Suprapubic skin (tissue), 4 donors: ENCODE data around the gene ADGRG1. TPM values are rescaled to one million over a fixed set of nuclear protein-coding genes. Genes with fewer than 3 reads are reported as not detected.

Experiments
- DNase-seq, 2 donors: peaks; one replicate each; pipeline ENCODE4 v3.0.0-alpha.2; 2019; ENCODE audit warnings: low spot score in 2 of 2
- H3K27ac ChIP-seq: fragments of 200-600 bp; sonication (generic); one replicate; pipeline ENCODE4 v1.5.1; 2019
- H3K27me3 ChIP-seq: fragments of 200-600 bp; sonication (generic); one replicate; pipeline ENCODE4 v1.5.1; 2019
- H3K36me3 ChIP-seq: fragments of 200-600 bp; sonication (generic); one replicate; pipeline ENCODE4 v1.5.1; 2019
- H3K4me1 ChIP-seq: fragments of 200-600 bp; sonication (generic); one replicate; pipeline ENCODE4 v1.5.1; 2019
- H3K4me3 ChIP-seq: fragments of 200-600 bp; sonication (generic); one replicate; pipeline ENCODE4 v1.5.1; 2019; ENCODE audit warnings: mild to moderate bottlenecking
- H3K9me3 ChIP-seq: fragments of 200-600 bp; sonication (generic); one replicate; pipeline ENCODE4 v1.5.1; 2019
- EP300 ChIP-seq: sonication (generic); formaldehyde crosslinking; IDR thresholded peaks from one replicate; pipeline ENCODE4 v1.6.1; 2017; ENCODE audit warnings: antibody characterized with exemption
- POLR2A ChIP-seq, 2 donors: fragments of 450-650 bp; IDR thresholded peaks; one replicate each; pipeline ENCODE4 v1.6.1; 2017; ENCODE audit warnings: antibody characterized with exemption in 2 of 2, mild to moderate bottlenecking in 2 of 2, moderate library complexity in 2 of 2
- POLR2AphosphoS5 ChIP-seq, 3 donors: sonication (generic); formaldehyde crosslinking; IDR thresholded peaks; one replicate each; pipeline ENCODE4 v1.6.1; 2017; ENCODE audit warnings: antibody characterized with exemption in 3 of 3
- WGBS: methylation state at CpG from one replicate; pipeline ENCODE4 v1.1.5; 2018; 5-methylcytosine and 5-hydroxymethylcytosine counted together
- total RNA-seq, 4 donors: library from RNA; depleted of rRNA; stranded (reverse); fragments of >200 nt; gene quantifications; one replicate each; pipeline ENCODE4 v1.1.0, GENCODE V29; 2016
- TF ChIP-seq, protein P1 (sequence below), 2 donors: fragments of 200-600 bp in 1 of 2; fragments of 450-650 bp in 1 of 2; sonication (generic) in 1 of 2; IDR thresholded peaks; one replicate each; pipeline ENCODE4 v1.5.1; 2016 to 2019; ENCODE audit warnings: antibody characterized with exemption in 2 of 2, mild to moderate bottlenecking in 1 of 2, moderate library complexity in 1 of 2

ADGRG1 gene
- total RNA-seq, 4 donors from 2014 or later: 107 to 202 (median 139) TPM

DNA sequence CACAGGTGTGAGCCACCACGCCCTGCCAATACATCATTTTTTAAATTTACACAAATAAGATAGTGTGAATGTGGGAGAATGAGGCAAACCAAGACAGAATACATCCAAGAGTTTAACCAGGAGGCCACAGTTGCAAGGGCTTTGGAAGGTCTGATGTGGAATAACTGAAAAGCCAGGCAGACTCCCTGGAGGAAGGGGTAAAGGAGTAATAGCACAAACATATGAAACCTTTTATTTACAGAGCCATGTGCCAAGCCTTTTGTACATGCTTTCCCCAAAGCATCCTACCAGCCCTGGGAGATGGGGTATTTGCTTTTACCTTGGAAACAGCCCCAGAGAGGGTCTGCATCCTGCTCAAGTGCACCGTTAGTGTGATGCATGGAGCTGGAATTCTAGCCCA, 44.4 kb downstream of the ADGRG1 start:
- WGBS: 100% methylated on average over 2 of the region's 2 CpGs
- TF ChIP-seq, protein P1, sequence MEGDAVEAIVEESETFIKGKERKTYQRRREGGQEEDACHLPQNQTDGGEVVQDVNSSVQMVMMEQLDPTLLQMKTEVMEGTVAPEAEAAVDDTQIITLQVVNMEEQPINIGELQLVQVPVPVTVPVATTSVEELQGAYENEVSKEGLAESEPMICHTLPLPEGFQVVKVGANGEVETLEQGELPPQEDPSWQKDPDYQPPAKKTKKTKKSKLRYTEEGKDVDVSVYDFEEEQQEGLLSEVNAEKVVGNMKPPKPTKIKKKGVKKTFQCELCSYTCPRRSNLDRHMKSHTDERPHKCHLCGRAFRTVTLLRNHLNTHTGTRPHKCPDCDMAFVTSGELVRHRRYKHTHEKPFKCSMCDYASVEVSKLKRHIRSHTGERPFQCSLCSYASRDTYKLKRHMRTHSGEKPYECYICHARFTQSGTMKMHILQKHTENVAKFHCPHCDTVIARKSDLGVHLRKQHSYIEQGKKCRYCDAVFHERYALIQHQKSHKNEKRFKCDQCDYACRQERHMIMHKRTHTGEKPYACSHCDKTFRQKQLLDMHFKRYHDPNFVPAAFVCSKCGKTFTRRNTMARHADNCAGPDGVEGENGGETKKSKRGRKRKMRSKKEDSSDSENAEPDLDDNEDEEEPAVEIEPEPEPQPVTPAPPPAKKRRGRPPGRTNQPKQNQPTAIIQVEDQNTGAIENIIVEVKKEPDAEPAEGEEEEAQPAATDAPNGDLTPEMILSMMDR (IDR thresholded peaks at IDR 0.05): no peak
- TF ChIP-seq POLR2AphosphoS5 (IDR thresholded peaks at IDR 0.05) (no peak), EP300 (no peak), POLR2A (IDR thresholded peaks at IDR 0.05) (no peak)
- DNase-seq: no peak
- Histone ChIP-seq H3K4me1 (peaks cover 6% of the 10 kb centered on the region), H3K36me3 (no peaks in the 10 kb centered on the region), H3K9me3 (no peaks in the 10 kb centered on the region), H3K4me3 (no peak overlapping the region), H3K27me3 (peaks cover 6% of the 10 kb centered on the region), H3K27ac (no peak overlapping the region)

DNA sequence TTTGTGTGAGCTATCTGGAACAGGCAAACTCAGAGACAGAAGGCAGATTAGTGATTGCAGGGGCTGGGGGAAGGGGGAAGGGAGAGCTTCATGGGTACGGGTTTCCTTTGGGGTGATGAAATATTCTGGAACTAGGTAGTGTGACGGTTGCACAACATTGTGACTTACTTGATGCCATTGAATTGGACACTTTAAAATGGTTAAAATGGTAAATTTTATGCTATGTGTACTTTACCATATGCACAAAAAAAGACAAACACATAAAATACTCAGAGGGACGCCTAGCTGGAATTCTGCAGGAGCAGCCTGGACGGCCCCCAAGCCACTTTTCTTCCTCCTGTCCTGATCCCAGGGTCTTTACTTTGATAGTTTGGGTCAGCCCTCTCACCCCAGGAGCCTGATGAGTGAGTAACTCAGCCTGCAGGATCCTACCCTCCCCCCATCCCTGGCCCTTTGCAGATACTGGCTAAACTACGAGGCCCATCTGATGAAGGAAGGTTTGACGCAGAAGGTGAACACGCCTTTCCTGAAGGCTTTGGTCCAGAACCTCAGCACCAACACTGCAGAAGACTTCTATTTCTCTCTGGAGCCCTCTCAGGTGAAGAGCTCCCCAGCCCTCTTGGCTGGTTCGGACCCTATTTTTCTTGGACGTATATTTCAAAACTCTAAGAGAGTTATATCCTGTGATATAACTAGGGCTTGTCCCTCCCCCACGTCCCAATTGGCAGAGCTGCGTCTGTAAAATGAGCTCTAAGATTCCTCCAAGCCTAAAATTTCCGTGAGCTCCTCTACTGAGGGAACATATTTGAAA, 47.5 kb downstream of the ADGRG1 start:
- Histone ChIP-seq H3K36me3 (no peaks in the 10 kb centered on the region), H3K9me3 (no peaks in the 10 kb centered on the region), H3K27me3 (peaks cover 10% of the 10 kb centered on the region), H3K27ac (no peak overlapping the region), H3K4me1 (peaks cover 7% of the 10 kb centered on the region), H3K4me3 (no peak overlapping the region)
- peak in 1 of 2 donors; percentile 25 for DNase-seq
- no peak for TF ChIP-seq POLR2AphosphoS5 (IDR thresholded peaks at IDR 0.05)
- no peak for TF ChIP-seq POLR2A (IDR thresholded peaks at IDR 0.05)
- no peak for TF ChIP-seq EP300
- TF ChIP-seq, protein P1 (IDR thresholded peaks at IDR 0.05): no peak
- WGBS: 54% methylated on average over 12 of the region's 12 CpGs

DNA sequence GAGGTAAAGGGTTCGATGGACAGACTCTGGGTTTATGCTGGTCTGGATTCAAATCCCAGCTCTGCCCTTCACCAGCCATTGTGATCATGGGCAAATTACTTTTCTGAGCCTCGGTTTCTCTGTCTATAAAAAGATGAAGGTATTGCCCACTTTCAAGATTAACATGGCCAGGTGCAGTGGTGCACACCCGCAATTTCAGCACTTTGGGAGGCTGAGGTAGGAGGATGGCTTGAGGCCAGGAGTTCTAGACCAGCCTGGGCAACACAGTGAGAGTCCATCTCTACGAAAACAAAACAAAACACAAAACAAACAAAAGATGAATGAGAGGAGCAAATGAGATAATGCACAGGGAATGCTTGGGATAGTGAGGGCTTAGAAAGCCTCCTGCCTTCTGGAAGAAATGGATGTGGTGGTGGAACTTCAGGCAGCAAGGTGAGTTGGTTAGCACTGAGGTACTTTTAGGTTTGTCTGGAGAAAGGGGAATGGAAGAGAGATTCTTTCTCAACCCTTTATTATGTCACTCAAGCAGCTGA, 48.2 kb downstream of the ADGRG1 start:
- WGBS: 72% methylated on average over 4 of the region's 4 CpGs
- Histone ChIP-seq H3K27me3 (peaks cover 10% of the 10 kb centered on the region), H3K4me1 (peaks cover 7% of the 10 kb centered on the region), H3K9me3 (no peaks in the 10 kb centered on the region), H3K27ac (peak overlapping the region; percentile 29), H3K4me3 (no peak overlapping the region), H3K36me3 (no peaks in the 10 kb centered on the region)
- TF ChIP-seq POLR2AphosphoS5 (IDR thresholded peaks at IDR 0.05): no peak
- TF ChIP-seq, protein P1 (IDR thresholded peaks at IDR 0.05): no peak
- no peak for TF ChIP-seq POLR2A (IDR thresholded peaks at IDR 0.05)
- TF ChIP-seq EP300: no peak
- peak in 1 of 2 donors; percentile 17 for DNase-seq

DNA sequence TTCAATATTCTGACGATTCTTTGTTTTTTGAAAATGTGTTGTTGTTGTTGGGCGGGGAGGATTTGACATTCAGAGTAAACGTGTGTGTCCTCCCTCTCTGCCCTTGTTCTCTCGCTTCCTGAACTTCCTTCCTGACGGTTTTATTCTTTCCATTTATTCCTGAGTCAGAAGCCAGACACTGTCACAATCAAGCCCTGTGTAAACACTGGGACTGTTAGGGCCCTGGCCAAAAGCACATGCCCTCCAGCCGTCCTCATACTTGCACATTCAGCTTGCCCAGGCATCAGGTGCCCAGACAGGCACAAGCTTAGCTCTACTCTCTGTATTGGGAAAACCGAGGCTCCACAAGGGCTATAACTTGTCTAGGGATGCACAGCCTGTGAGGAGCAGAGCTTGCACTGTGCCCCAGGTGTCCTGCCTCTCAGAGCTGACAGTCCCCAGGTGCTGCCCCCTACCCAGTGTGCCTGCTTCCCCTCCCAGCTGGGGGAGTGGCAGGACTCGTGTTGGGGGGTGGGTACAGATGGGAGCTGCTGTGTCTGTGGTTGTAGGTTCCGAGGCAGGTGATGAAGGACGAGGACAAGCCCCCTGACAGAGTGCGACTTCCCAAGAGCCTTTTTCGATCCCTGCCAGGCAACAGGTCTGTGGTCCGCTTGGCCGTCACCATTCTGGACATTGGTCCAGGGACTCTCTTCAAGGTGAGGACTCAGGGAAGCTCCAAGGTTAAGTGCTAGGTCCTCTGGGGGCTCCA, 49.4 kb downstream of the ADGRG1 start:
- Histone ChIP-seq H3K4me1 (peaks cover 7% of the 10 kb centered on the region), H3K27ac (no peak overlapping the region), H3K9me3 (no peaks in the 10 kb centered on the region), H3K4me3 (no peak overlapping the region), H3K27me3 (peaks cover 8% of the 10 kb centered on the region), H3K36me3 (no peaks in the 10 kb centered on the region)
- 44% methylated on average over 8 of the region's 14 CpGs for WGBS
- peak in 1 of 2 donors; percentile 73 for DNase-seq
- TF ChIP-seq, protein P1 (IDR thresholded peaks at IDR 0.05): no peak
- TF ChIP-seq POLR2A (IDR thresholded peaks at IDR 0.05): no peak
- TF ChIP-seq EP300: no peak
- no peak for TF ChIP-seq POLR2AphosphoS5 (IDR thresholded peaks at IDR 0.05)

DNA sequence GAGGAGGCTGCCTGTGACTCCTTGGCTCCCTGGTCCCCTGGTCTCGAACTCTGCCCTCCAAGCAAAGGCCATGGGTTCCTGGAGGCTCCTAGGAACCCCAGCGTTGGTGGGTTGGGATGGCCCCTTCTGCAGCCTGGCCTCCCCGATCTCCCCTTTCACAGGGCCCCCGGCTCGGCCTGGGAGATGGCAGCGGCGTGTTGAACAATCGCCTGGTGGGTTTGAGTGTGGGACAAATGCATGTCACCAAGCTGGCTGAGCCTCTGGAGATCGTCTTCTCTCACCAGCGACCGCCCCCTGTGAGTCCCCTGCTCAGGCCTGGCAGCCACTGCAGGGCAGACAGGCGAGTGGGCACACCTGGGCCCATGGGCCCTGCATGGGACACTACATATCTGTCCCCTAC, 50.6 kb downstream of the ADGRG1 start:
- TF ChIP-seq POLR2AphosphoS5 (IDR thresholded peaks at IDR 0.05) (no peak), EP300 (no peak), POLR2A (IDR thresholded peaks at IDR 0.05) (no peak)
- TF ChIP-seq, protein P1 (IDR thresholded peaks at IDR 0.05): no peak
- Histone ChIP-seq H3K27me3 (peaks cover 4% of the 10 kb centered on the region), H3K4me3 (no peak overlapping the region), H3K27ac (no peak overlapping the region), H3K9me3 (no peaks in the 10 kb centered on the region), H3K4me1 (peaks cover 7% of the 10 kb centered on the region), H3K36me3 (no peaks in the 10 kb centered on the region)
- WGBS: no CpG with 5 or more reads among the region's 12 CpGs
- DNase-seq: peak in 1 of 2 donors; percentile 41
